Measurements from ENCODE around the gene SLC27A4.

DNA sequence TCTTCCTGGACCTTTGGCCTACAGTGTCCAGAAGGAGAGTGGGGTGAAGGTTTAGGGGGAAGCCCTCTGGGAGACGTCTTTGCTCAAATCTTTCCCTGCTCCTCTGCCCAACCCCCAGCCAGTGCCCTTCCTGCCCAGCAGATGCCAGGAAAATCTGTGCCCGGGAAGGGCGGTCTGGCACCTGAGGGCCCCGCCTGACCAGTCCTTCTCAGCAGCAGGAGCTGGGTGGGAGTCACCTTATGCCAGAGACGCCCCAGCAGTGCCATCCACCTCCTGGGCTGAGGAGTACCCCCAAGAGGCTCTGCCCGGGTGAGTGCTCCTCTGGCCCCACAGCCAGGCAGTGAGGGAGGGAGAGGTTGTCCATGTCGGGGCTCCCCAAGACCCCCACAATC, 65.4 kb downstream of the SLC27A4 start:
- TF ChIP-seq EZH2 (IDR thresholded peaks at IDR 0.05; ENCODE audit: insufficient read depth, poor library complexity, severe bottlenecking), result no peak
- no peak for TF ChIP-seq EZH2phosphoT487 (IDR thresholded peaks at IDR 0.05; ENCODE audit: insufficient read depth, low read depth)

Measured in GM23248 (cell line).